GM12873 (cell line): Measurements from ENCODE around the gene PBX1.

Source experiments
- CTCF ChIP-seq: IDR thresholded peaks from 2 replicates; pipeline ENCODE4 v1.5.1; 2012; ENCODE audit warnings: low read depth, mild to moderate bottlenecking, moderate library complexity, low read length, control low read depth; ENCODE audit not compliant: insufficient read depth; ENCODE audit errors: missing control alignments

The PBX1 gene

GRCh38 chr1:164692420-164692819 lies 133.4 kb downstream of the PBX1 start:
- TF ChIP-seq CTCF, result no peak

- TF ChIP-seq CTCF, result no peak
Measured at GRCh38 chr1:164693564-164694359, 134.8 kb downstream of the PBX1 start.

- TF ChIP-seq CTCF, result no peak
Measured at GRCh38 chr1:164694505-164694904, 135.5 kb downstream of the PBX1 start.

GRCh38 chr1:164695956-164696665 lies 137.1 kb downstream of the PBX1 start:
- TF ChIP-seq CTCF, result no peak

GRCh38 chr1:164699815-164700491 lies 141.0 kb downstream of the PBX1 start:
- TF ChIP-seq CTCF, result no peak

- no peak for TF ChIP-seq CTCF
Measured at GRCh38 chr1:164700683-164701082, 141.7 kb downstream of the PBX1 start.

GRCh38 chr1:164701189-164701761 lies 142.3 kb downstream of the PBX1 start:
- no peak for TF ChIP-seq CTCF
